ENCODE data around the gene KISS1R. TPM values are rescaled to one million over a fixed set of nuclear protein-coding genes. Genes with fewer than 3 reads are reported as not detected.
A peak's percentile ranks its signal among the peaks of the same experiment; 100 is the strongest.
"Not testable (repeated sequence)": the region's sequence is repeated elsewhere in the genome, so short reads cannot be mapped to it uniquely, and the experiment has no call there.

KISS1R gene
- total RNA-seq, 5 donors from 2014 or later (not counting 1 experiment from before 2014, with no cell fraction given), result 1.5 to 4.9 (median 2.8) TPM

- H3K9me3 ChIP-seq; H3K9me3 Mint-ChIP-seq; H3K27me3 Mint-ChIP-seq; ATAC-seq (replicated peaks in 1 of 4); H3K27me3 ChIP-seq (replicated peaks in 1 of 2; ENCODE audit: control insufficient read depth in 2 of 2, extremely low read depth in 1 of 2, insufficient read depth in 2 of 2, low read length in 1 of 2); H3K27ac ChIP-seq (ENCODE audit: low read length); H3K36me3 Mint-ChIP-seq; DNase-seq: not testable (repeated sequence)
- H3K4me1 Mint-ChIP-seq, result peaks cover 14 to 54% (median 21%) of the 10 kb centered on the region in 3 donors
- Histone ChIP-seq H3K36me3 (ENCODE audit: control insufficient read depth in 2 of 2, extremely low read depth in 1 of 2, insufficient read depth in 1 of 2, low read length in 1 of 2) (peaks cover 18 to 30% of the 10 kb centered on the region in 2 donors), H3K4me1 (ENCODE audit: control insufficient read depth in 1 of 2, extremely low read depth in 1 of 2, insufficient read depth in 2 of 2, low read length in 2 of 2) (peaks cover 0 to 61% of the 10 kb centered on the region in 2 experiments), H3K4me3 (ENCODE audit: control insufficient read depth in 1 of 2, extremely low read depth in 1 of 2, low read length in 1 of 2) (peak overlapping the region; percentile 64 to 71)
- CTCF ChIA-PET, result interaction anchor here in 1 of 2 donors (0.6 kb wide), 1 partner anchor 11 kb away, joined by 4 read pairs; no protein-coding TSS in a partner anchor
- POLR2A ChIA-PET, result interaction anchor here in 1 of 2 donors (0.6 kb wide), 1 partner anchor 151 kb away, joined by 7 read pairs; no protein-coding TSS in a partner anchor
- H3K4me3 Mint-ChIP-seq, result peak overlapping the region; percentile 73 to 87 (median 78)
- peak overlapping the region; percentile 46 to 69 for H3K27ac Mint-ChIP-seq
- WGBS (ENCODE audit: insufficient coverage), result 89% methylated on average over 37 of the region's 50 CpGs
These were observed 25.5 kb upstream of the KISS1R start for GRCh38 chr19:891421-892200.

GRCh38 chr19:892243-892893, 24.8 kb upstream of the KISS1R start:
- peaks cover 16 to 34% of the 10 kb centered on the region in 2 donors for H3K36me3 ChIP-seq (ENCODE audit: control insufficient read depth in 2 of 2, extremely low read depth in 1 of 2, insufficient read depth in 1 of 2, low read length in 1 of 2)
- CTCF ChIA-PET, result interaction anchor here in 1 of 2 donors (1.2 kb wide), 2 partner anchors 19 to 29 kb away, joined by 4 to 5 read pairs; no protein-coding TSS in a partner anchor
- peak in 2 of 35 experiments; percentile 21 to 39 for DNase-seq
- peak overlapping the region; percentile 64 to 71 for H3K4me3 ChIP-seq (ENCODE audit: control insufficient read depth in 1 of 2, extremely low read depth in 1 of 2, low read length in 1 of 2)
- peaks cover 12% of the 10 kb centered on the region for H3K36me3 Mint-ChIP-seq
- peak overlapping the region; percentile 67 for H3K27ac ChIP-seq (ENCODE audit: low read length)
- no peaks in the 10 kb centered on the region for H3K27me3 ChIP-seq (replicated peaks in 1 of 2; ENCODE audit: control insufficient read depth in 2 of 2, extremely low read depth in 1 of 2, insufficient read depth in 2 of 2, low read length in 1 of 2)
- POLR2A ChIA-PET, result no interaction called here
- peak overlapping the region; percentile 73 to 87 (median 78) for H3K4me3 Mint-ChIP-seq
- H3K27ac Mint-ChIP-seq, result peak overlapping the region; percentile 68 to 79
- H3K4me1 Mint-ChIP-seq, result peaks cover 14 to 54% (median 23%) of the 10 kb centered on the region in 3 donors
- peaks cover 0 to 4% of the 10 kb centered on the region in 2 donors for H3K27me3 Mint-ChIP-seq
- 6% methylated on average over 23 of the region's 27 CpGs for WGBS (ENCODE audit: insufficient coverage)
- H3K4me1 ChIP-seq (ENCODE audit: control insufficient read depth in 1 of 2, extremely low read depth in 1 of 2, insufficient read depth in 2 of 2, low read length in 2 of 2), result peaks cover 0 to 54% of the 10 kb centered on the region in 2 experiments
- H3K9me3 ChIP-seq, result no peaks in the 10 kb centered on the region
- H3K9me3 Mint-ChIP-seq, result no peaks in the 10 kb centered on the region
- ATAC-seq (replicated peaks in 1 of 4), result no peak

- no peaks in the 10 kb centered on the region for H3K27me3 ChIP-seq (replicated peaks in 1 of 2; ENCODE audit: control insufficient read depth in 2 of 2, extremely low read depth in 1 of 2, insufficient read depth in 2 of 2, low read length in 1 of 2)
- H3K4me3 Mint-ChIP-seq, result peak within 1 kb of the TSS; percentile 85 to 93 (median 87)
- peaks cover 14 to 51% (median 23%) of the 10 kb centered on the region in 3 donors for H3K4me1 Mint-ChIP-seq
- peak; percentile 83 to 96 (median 89) for DNase-seq
- peaks cover 11 to 36% of the 10 kb centered on the region in 2 donors for H3K36me3 ChIP-seq (ENCODE audit: control insufficient read depth in 2 of 2, extremely low read depth in 1 of 2, insufficient read depth in 1 of 2, low read length in 1 of 2)
- POLR2A ChIA-PET, result interaction anchor here in 1 of 2 donors (0.8 to 1.2 kb wide), 2 partner anchors 12 to 121 kb away, joined by 3 to 6 read pairs; no protein-coding TSS in a partner anchor
- peak within 1 kb of the TSS; percentile 99 to 100 for H3K27ac Mint-ChIP-seq
- H3K9me3 ChIP-seq, result no peaks in the 10 kb centered on the region
- peak within 1 kb of the TSS; percentile 64 to 75 for H3K4me3 ChIP-seq (ENCODE audit: control insufficient read depth in 1 of 2, extremely low read depth in 1 of 2, low read length in 1 of 2)
- 2% methylated on average over 60 of the region's 69 CpGs for WGBS (ENCODE audit: insufficient coverage)
- CTCF ChIA-PET, result interaction anchor here in 1 of 2 donors (0.9 to 1.2 kb wide), 4 partner anchors 14 to 30 kb away, joined by 3 to 5 read pairs (median 4); no protein-coding TSS in a partner anchor
- H3K9me3 Mint-ChIP-seq, result no peaks in the 10 kb centered on the region
- peak; percentile 80 to 92 (median 88) for ATAC-seq (replicated peaks in 1 of 4)
- H3K27me3 Mint-ChIP-seq, result peaks cover 0 to 4% of the 10 kb centered on the region in 2 donors
- H3K36me3 Mint-ChIP-seq, result peaks cover 12% of the 10 kb centered on the region
- H3K4me1 ChIP-seq (ENCODE audit: control insufficient read depth in 1 of 2, extremely low read depth in 1 of 2, insufficient read depth in 2 of 2, low read length in 2 of 2), result peaks cover 0 to 46% of the 10 kb centered on the region in 2 experiments
- H3K27ac ChIP-seq (ENCODE audit: low read length), result peak within 1 kb of the TSS; percentile 89
These were observed 24.0 kb upstream of the KISS1R start, which contains the start of the genes MED16 and RNU6-9 for GRCh38 chr19:892894-893689. Gene MED16, minus strand, starts transcription at chr19:893187. Its CDS starts 2,056 bp downstream, at chr19:891131. Gene RNU6-9, plus strand, starts transcription at chr19:893484.

GRCh38 chr19:896434-896833, 20.7 kb upstream of the KISS1R start:
- Mint-ChIP-seq H3K9me3 (no peaks in the 10 kb centered on the region), H3K27ac (peak overlapping the region in 1 of 2 donors; percentile 52), H3K4me1 (peaks cover 14 to 41% (median 22%) of the 10 kb centered on the region in 3 donors), H3K27me3 (peaks cover 0 to 4% of the 10 kb centered on the region in 2 donors), H3K4me3 (no peak overlapping the region), H3K36me3 (peaks cover 9% of the 10 kb centered on the region)
- POLR2A ChIA-PET, result no interaction called here
- Histone ChIP-seq H3K4me3 (ENCODE audit: control insufficient read depth in 1 of 2, extremely low read depth in 1 of 2, low read length in 1 of 2) (no peak overlapping the region), H3K4me1 (ENCODE audit: control insufficient read depth in 1 of 2, extremely low read depth in 1 of 2, insufficient read depth in 2 of 2, low read length in 2 of 2) (peaks cover 0 to 50% of the 10 kb centered on the region in 2 experiments), H3K9me3 (no peaks in the 10 kb centered on the region), H3K27me3 (replicated peaks in 1 of 2; ENCODE audit: control insufficient read depth in 2 of 2, extremely low read depth in 1 of 2, insufficient read depth in 2 of 2, low read length in 1 of 2) (no peaks in the 10 kb centered on the region), H3K36me3 (ENCODE audit: control insufficient read depth in 2 of 2, extremely low read depth in 1 of 2, insufficient read depth in 1 of 2, low read length in 1 of 2) (peaks cover 3 to 40% of the 10 kb centered on the region in 2 donors), H3K27ac (ENCODE audit: low read length) (no peak overlapping the region)
- ATAC-seq (replicated peaks in 1 of 4), result no peak
- CTCF ChIA-PET, result no interaction called here
- 89% methylated on average over 6 of the region's 10 CpGs for WGBS (ENCODE audit: insufficient coverage)
- DNase-seq, result no peak

- Mint-ChIP-seq H3K9me3 (no peaks in the 10 kb centered on the region), H3K36me3 (peaks cover 9% of the 10 kb centered on the region), H3K27ac (peak overlapping the region in 1 of 2 donors; percentile 43), H3K4me1 (peaks cover 14 to 44% (median 24%) of the 10 kb centered on the region in 3 donors), H3K27me3 (peaks cover 0 to 4% of the 10 kb centered on the region in 2 donors), H3K4me3 (no peak overlapping the region)
- ATAC-seq (replicated peaks in 1 of 4) (no peak), DNase-seq (no peak)
- H3K27me3 ChIP-seq (replicated peaks in 1 of 2; ENCODE audit: control insufficient read depth in 2 of 2, extremely low read depth in 1 of 2, insufficient read depth in 2 of 2, low read length in 1 of 2), result no peaks in the 10 kb centered on the region
- no peaks in the 10 kb centered on the region for H3K9me3 ChIP-seq
- H3K4me1 ChIP-seq (ENCODE audit: control insufficient read depth in 1 of 2, extremely low read depth in 1 of 2, insufficient read depth in 2 of 2, low read length in 2 of 2), result peaks cover 0 to 46% of the 10 kb centered on the region in 2 experiments
- WGBS (ENCODE audit: insufficient coverage), result 100% methylated on average over 8 of the region's 11 CpGs
- H3K27ac ChIP-seq (ENCODE audit: low read length), result no peak overlapping the region
- no peak overlapping the region for H3K4me3 ChIP-seq (ENCODE audit: control insufficient read depth in 1 of 2, extremely low read depth in 1 of 2, low read length in 1 of 2)
- peaks cover 3 to 46% of the 10 kb centered on the region in 2 donors for H3K36me3 ChIP-seq (ENCODE audit: control insufficient read depth in 2 of 2, extremely low read depth in 1 of 2, insufficient read depth in 1 of 2, low read length in 1 of 2)
- ChIA-PET CTCF (no interaction called here), POLR2A (no interaction called here)
These were observed 20.1 kb upstream of the KISS1R start for GRCh38 chr19:896999-897398.

All from T-cell (primary cell).